ENCODE measurements around the gene RNF123.

GRCh38 chr3:49659756-49660155 is 29.6 kb upstream of the RNF123 start:
- TF ChIP-seq POLR2AphosphoS5 (IDR thresholded peaks at IDR 0.05) (no peak), POLR2A (IDR thresholded peaks at IDR 0.05) (no peak)
- TF ChIP-seq, protein P1, sequence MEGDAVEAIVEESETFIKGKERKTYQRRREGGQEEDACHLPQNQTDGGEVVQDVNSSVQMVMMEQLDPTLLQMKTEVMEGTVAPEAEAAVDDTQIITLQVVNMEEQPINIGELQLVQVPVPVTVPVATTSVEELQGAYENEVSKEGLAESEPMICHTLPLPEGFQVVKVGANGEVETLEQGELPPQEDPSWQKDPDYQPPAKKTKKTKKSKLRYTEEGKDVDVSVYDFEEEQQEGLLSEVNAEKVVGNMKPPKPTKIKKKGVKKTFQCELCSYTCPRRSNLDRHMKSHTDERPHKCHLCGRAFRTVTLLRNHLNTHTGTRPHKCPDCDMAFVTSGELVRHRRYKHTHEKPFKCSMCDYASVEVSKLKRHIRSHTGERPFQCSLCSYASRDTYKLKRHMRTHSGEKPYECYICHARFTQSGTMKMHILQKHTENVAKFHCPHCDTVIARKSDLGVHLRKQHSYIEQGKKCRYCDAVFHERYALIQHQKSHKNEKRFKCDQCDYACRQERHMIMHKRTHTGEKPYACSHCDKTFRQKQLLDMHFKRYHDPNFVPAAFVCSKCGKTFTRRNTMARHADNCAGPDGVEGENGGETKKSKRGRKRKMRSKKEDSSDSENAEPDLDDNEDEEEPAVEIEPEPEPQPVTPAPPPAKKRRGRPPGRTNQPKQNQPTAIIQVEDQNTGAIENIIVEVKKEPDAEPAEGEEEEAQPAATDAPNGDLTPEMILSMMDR (IDR thresholded peaks at IDR 0.05) = no peak
